GM21576 (cell line): ENCODE results near the gene KIF4B.
"Not testable (repeated sequence)": the region's sequence is repeated elsewhere in the genome, so short reads cannot be mapped to it uniquely, and the experiment has no call there.

Experiments
- ATAC-seq: cut with Tn5 transposase; IDR thresholded peaks from one replicate; pipeline ENCODE4 v1.9.1; 2021; ENCODE audit warnings: mild to moderate bottlenecking, moderate library complexity; ENCODE audit not compliant: unreplicated experiment

KIF4B gene

GRCh38 chr5:155013526-155013925 is at the start of gene KIF4B:
KIF4B (plus strand) TSS chr5:155013755; CDS start chr5:155013860, 105 bp downstream.
- no peak for ATAC-seq

GRCh38 chr5:154966081-154966841 is 47.3 kb upstream of the KIF4B start:
- no peak for ATAC-seq

GRCh38 chr5:154966874-154967273 is 46.7 kb upstream of the KIF4B start:
- ATAC-seq, result no peak

- no peak for ATAC-seq
Measured at GRCh38 chr5:154967421-154968024, 46.0 kb upstream of the KIF4B start.

GRCh38 chr5:154968953-154969352 is 44.6 kb upstream of the KIF4B start:
- ATAC-seq, result no peak

- ATAC-seq, result no peak
Measured at GRCh38 chr5:154970759-154971158, 42.8 kb upstream of the KIF4B start.

- ATAC-seq, result no peak
Measured at GRCh38 chr5:154971501-154971900, 42.1 kb upstream of the KIF4B start.

- no peak for ATAC-seq
Measured at GRCh38 chr5:154972476-154973080, 41.0 kb upstream of the KIF4B start.

GRCh38 chr5:154976082-154976481 is 37.5 kb upstream of the KIF4B start:
- ATAC-seq, result not testable (repeated sequence)

- no peak for ATAC-seq
Measured at GRCh38 chr5:154977409-154977808, 36.1 kb upstream of the KIF4B start.

GRCh38 chr5:154978294-154978693 is 35.3 kb upstream of the KIF4B start:
- ATAC-seq, result not testable (repeated sequence)

- no peak for ATAC-seq
Measured at GRCh38 chr5:154984946-154985516, 28.5 kb upstream of the KIF4B start.

GRCh38 chr5:154986151-154986550 is 27.4 kb upstream of the KIF4B start:
- no peak for ATAC-seq

- ATAC-seq, result no peak
Measured at GRCh38 chr5:154989626-154990025, 23.9 kb upstream of the KIF4B start.

- ATAC-seq, result no peak
Measured at GRCh38 chr5:154993461-154993860, 20.1 kb upstream of the KIF4B start.

- ATAC-seq, result no peak
Measured at GRCh38 chr5:154995679-154996078, 17.9 kb upstream of the KIF4B start.

- no peak for ATAC-seq
Measured at GRCh38 chr5:154997746-154998145, 15.8 kb upstream of the KIF4B start.

GRCh38 chr5:154999865-155000264 is 13.7 kb upstream of the KIF4B start:
- no peak for ATAC-seq

- ATAC-seq, result no peak
Measured at GRCh38 chr5:155001523-155001922, 12.0 kb upstream of the KIF4B start.

GRCh38 chr5:155002722-155003121 is 10.8 kb upstream of the KIF4B start:
- not testable (repeated sequence) for ATAC-seq

- no peak for ATAC-seq
Measured at GRCh38 chr5:155004138-155004744, 9.3 kb upstream of the KIF4B start.
